Astrocyte of the spinal cord (primary cell): ENCODE measurements around the gene IMMP1L.
"Not testable (repeated sequence)": the region's sequence is repeated elsewhere in the genome, so short reads cannot be mapped to it uniquely, and the experiment has no call there.

ENCODE experiments used
- DNase-seq: peaks from one replicate; pipeline ENCODE4 v3.0.0; 2011; ENCODE audit warnings: low read depth, low spot score
- H3K4me3 ChIP-seq: 2 replicates; pipeline ENCODE4 v1.5.1; 2011; ENCODE audit warnings: low read depth, mild to moderate bottlenecking, low read length, moderate library complexity
- in situ Hi-C: cut with HindIII; loops from 2 replicates; pipeline ENCODE4 v1.10.0; 2017; ENCODE audit warnings: low sequenced_read_pairs
- TF ChIP-seq, protein P1 (sequence below): IDR thresholded peaks from 2 replicates; pipeline ENCODE4 v1.5.1; 2012; ENCODE audit warnings: low read depth, mild to moderate bottlenecking, low read length, inconsistent platforms

IMMP1L gene

DNA sequence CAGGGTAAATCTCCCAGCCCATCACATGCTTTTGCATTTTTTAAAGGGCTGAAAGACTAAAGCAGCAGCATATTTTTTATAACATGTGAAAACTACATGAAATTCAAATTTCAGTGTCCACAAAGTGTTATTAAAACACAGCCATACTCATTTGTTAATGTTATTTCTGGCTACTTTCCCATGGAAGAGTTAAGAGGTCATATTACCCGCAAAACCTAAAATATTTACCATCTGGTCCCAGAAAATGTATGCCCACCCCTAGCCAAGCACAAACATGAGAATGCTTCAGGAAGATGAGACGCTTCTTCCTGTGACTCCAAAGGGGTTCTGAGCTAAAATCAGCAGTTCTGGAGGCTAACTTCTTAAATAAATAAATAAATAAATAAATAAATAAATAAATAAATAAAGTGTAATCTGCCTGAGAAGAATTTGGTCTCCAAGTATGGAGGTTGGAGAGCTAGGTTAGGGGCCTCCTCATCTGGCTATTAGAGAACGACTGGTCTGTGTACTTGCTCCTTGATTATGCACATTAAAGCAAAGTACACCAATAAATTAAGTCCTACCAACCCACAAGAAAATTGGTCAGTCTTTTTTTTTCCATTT lies 9.7 kb downstream of the IMMP1L start:
- in situ Hi-C loops, result no loop called here
- DNase-seq, result peak; percentile 49
- H3K4me3 ChIP-seq, result no peak overlapping the region
- TF ChIP-seq, protein P1, sequence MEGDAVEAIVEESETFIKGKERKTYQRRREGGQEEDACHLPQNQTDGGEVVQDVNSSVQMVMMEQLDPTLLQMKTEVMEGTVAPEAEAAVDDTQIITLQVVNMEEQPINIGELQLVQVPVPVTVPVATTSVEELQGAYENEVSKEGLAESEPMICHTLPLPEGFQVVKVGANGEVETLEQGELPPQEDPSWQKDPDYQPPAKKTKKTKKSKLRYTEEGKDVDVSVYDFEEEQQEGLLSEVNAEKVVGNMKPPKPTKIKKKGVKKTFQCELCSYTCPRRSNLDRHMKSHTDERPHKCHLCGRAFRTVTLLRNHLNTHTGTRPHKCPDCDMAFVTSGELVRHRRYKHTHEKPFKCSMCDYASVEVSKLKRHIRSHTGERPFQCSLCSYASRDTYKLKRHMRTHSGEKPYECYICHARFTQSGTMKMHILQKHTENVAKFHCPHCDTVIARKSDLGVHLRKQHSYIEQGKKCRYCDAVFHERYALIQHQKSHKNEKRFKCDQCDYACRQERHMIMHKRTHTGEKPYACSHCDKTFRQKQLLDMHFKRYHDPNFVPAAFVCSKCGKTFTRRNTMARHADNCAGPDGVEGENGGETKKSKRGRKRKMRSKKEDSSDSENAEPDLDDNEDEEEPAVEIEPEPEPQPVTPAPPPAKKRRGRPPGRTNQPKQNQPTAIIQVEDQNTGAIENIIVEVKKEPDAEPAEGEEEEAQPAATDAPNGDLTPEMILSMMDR, result no peak

DNA sequence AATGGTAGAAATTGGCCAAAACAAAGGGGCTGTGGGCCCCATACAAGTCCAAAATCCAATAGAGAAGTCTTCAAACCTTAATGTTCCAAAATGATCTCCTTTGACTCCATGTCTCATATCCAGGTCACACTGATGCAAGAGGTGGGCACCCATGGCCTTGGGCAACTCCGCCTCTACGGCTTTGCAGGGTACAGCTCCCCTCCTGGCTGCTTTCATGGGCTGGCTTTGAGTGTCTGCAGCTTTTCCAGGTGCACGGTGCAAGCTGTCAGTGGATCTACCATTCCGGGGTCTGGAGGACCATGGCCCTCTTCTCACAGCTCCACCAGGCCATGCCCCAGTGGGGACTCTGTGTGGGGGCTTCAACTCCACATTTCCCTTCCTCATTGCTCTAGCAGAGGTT lies 15.7 kb downstream of the IMMP1L start:
- in situ Hi-C loops, DNase-seq, H3K4me3 ChIP-seq: not testable (repeated sequence)

DNA sequence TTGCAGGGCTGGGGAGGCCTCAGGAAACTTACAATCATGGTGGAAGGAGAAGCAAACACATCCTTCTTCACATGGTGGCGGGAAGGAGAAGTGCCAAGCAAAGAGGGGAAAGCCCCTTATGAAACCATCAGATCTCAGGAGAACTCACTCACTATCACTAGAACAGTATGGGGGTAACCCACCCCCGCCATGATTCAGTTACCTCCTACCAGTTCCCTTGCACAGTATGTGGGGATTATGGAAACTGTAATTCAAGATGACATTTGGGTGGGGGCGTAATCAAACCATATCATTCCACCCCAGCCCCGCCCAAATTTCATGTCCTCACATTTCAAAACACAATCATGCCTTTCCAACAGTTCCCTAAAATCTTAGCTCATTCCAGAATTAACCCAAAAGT lies 16.2 kb downstream of the IMMP1L start:
- no peak overlapping the region for H3K4me3 ChIP-seq
- DNase-seq, result no peak
- TF ChIP-seq, protein P1, result no peak
- in situ Hi-C loops, result no loop called here

GRCh38 chr11:31492320-31492913 lies 17.0 kb downstream of the IMMP1L start:
- DNase-seq, result peak; percentile 65
- no peak overlapping the region for H3K4me3 ChIP-seq
- in situ Hi-C loops, result no loop called here
- TF ChIP-seq, protein P1, result no peak

- TF ChIP-seq, protein P1, result peak; percentile 47
- peak; percentile 76 for DNase-seq
- in situ Hi-C loops, result no loop called here
- no peak overlapping the region for H3K4me3 ChIP-seq
Observed at GRCh38 chr11:31487848-31488247, 21.6 kb downstream of the IMMP1L start.

- TF ChIP-seq, protein P1, result no peak
- in situ Hi-C loops, result no loop called here
- H3K4me3 ChIP-seq, result no peak overlapping the region
- DNase-seq, result no peak
Observed at GRCh38 chr11:31484497-31484896, 24.9 kb downstream of the IMMP1L start.

- H3K4me3 ChIP-seq, result no peak overlapping the region
- DNase-seq, result no peak
- TF ChIP-seq, protein P1, result no peak
- in situ Hi-C loops, result no loop called here
Observed at GRCh38 chr11:31480930-31481329, 28.5 kb downstream of the IMMP1L start.
